ENCODE data around the gene RAPGEF5.

The RAPGEF5 gene

GRCh38 chr7:22185559-22185958, 171.4 kb downstream of the RAPGEF5 start:
- no peak for DNase-seq

GRCh38 chr7:22184549-22185199, 172.3 kb downstream of the RAPGEF5 start:
- no peak for DNase-seq

- DNase-seq, result no peak
Measured at GRCh38 chr7:22183522-22184280, 173.3 kb downstream of the RAPGEF5 start.

- no peak for DNase-seq
Measured at GRCh38 chr7:22182149-22182548, 174.8 kb downstream of the RAPGEF5 start.

GRCh38 chr7:22181663-22182062, 175.3 kb downstream of the RAPGEF5 start:
- DNase-seq, result no peak

GRCh38 chr7:22179442-22179879, 177.5 kb downstream of the RAPGEF5 start:
- no peak for DNase-seq

- no peak for DNase-seq
Measured at GRCh38 chr7:22178735-22179134, 178.2 kb downstream of the RAPGEF5 start.

GRCh38 chr7:22176791-22177412, 180.1 kb downstream of the RAPGEF5 start:
- no peak for DNase-seq

GRCh38 chr7:22174574-22174953, 182.4 kb downstream of the RAPGEF5 start:
- DNase-seq, result no peak

- no peak for DNase-seq
Measured at GRCh38 chr7:22173685-22174573, 183.0 kb downstream of the RAPGEF5 start.

- DNase-seq, result no peak
Measured at GRCh38 chr7:22168129-22168634, 188.8 kb downstream of the RAPGEF5 start.

- DNase-seq, result no peak
Measured at GRCh38 chr7:22167482-22167881, 189.5 kb downstream of the RAPGEF5 start.

GRCh38 chr7:22166928-22167327, 190.0 kb downstream of the RAPGEF5 start:
- no peak for DNase-seq

GRCh38 chr7:22159341-22159740, 197.6 kb downstream of the RAPGEF5 start:
- DNase-seq, result no peak

GRCh38 chr7:22157552-22157951, 199.4 kb downstream of the RAPGEF5 start:
- DNase-seq, result no peak

- DNase-seq, result peak; percentile 39
Measured at GRCh38 chr7:22156205-22156604, 200.7 kb downstream of the RAPGEF5 start.

- DNase-seq, result no peak
Measured at GRCh38 chr7:22154143-22154529, 202.8 kb downstream of the RAPGEF5 start.

- DNase-seq, result no peak
Measured at GRCh38 chr7:22153432-22154142, 203.4 kb downstream of the RAPGEF5 start.

GRCh38 chr7:22152690-22153089, 204.3 kb downstream of the RAPGEF5 start:
- DNase-seq, result no peak

GRCh38 chr7:22151901-22152300, 205.1 kb downstream of the RAPGEF5 start:
- no peak for DNase-seq

GRCh38 chr7:22150221-22150620, 206.7 kb downstream of the RAPGEF5 start:
- DNase-seq, result no peak

GRCh38 chr7:22147868-22148267, 209.1 kb downstream of the RAPGEF5 start:
- no peak for DNase-seq

Measured in T1000 (cell line).